GM18499 (cell line): Measurements from ENCODE around the gene LRCH1.
"Not testable (repeated sequence)": the region's sequence is repeated elsewhere in the genome, so short reads cannot be mapped to it uniquely, and the experiment has no call there.

ENCODE experiments used
- ATAC-seq: cut with Tn5 transposase; IDR thresholded peaks from one replicate; pipeline ENCODE4 v1.9.1; 2021; ENCODE audit warnings: moderate number of reproducible peaks; ENCODE audit not compliant: insufficient read depth, unreplicated experiment

LRCH1 gene

DNA sequence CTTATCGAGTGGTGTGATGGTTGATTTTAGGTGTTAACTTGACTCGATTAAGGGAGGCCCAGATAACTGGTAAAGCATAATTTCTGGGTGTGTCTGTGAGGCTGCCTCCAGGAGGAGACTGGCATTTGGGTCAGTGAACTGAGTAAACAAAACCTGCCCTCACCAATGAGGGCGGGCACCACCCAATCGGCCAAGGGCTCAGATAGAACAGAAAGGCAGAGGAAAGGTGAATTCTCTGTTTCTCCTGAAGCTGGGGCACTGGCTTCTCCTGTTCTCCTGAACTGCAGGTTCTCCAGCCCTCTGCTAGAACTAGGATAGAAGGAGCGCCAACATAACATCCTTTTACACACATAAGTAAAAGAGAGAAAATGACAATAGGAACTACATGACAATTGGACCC is 208.9 kb downstream of the LRCH1 start:
- no peak for ATAC-seq

DNA sequence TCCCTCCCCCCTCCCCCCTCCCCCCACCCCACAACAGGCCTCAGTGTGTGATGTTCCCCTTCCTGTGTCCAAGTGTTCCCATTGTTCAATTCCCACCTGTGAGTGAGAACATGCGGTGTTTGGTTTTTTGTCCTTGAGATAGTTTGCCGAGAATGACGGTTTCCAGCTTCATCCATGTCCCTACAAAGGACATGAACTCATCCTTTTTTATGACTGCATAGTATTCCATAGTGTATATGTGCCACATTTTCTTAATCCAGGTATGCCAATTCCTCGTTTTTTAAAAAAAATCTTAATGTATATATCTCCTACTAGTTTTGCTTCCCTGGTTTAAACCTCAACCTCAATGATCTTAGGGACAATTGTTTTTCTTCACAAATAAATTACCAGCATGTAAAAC is 217.0 kb downstream of the LRCH1 start:
- ATAC-seq = not testable (repeated sequence)

DNA sequence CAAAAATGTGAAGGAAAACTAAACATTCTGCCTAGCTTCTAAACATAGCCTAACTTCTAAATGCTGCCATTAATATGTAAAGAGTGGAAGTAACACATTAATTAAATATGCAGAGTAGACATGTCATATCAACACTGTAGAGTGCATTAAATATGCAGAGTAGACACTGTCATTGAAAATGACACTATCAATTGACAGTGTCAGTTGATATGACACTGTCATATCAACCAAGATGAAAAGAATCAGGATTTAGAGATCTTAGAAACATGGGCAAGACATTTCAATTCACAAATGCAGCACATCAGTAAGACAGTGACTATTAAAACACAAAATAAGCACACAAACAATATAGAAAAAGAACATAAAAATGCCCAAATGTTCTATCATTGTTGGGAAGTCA is 218.7 kb downstream of the LRCH1 start:
- no peak for ATAC-seq

DNA sequence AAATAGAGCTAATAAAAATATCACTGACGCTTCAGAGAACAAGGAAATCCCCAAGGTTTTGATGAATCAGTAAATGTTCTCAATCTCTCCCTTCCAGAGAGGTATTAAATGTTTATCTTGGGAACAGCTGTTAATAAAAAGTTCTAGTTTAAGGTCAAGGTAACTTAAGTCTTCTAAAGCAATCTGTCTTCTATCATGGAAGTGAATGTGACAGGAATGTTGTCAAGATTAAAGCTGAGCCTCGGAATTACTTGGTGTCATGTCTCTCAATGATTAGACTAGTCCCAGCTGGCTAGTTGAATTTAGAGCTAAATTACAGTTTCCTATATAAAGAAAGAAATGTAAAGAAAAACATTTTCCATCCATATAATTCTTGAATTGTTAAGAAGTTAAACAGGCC is 220.6 kb downstream of the LRCH1 start:
- ATAC-seq = no peak

DNA sequence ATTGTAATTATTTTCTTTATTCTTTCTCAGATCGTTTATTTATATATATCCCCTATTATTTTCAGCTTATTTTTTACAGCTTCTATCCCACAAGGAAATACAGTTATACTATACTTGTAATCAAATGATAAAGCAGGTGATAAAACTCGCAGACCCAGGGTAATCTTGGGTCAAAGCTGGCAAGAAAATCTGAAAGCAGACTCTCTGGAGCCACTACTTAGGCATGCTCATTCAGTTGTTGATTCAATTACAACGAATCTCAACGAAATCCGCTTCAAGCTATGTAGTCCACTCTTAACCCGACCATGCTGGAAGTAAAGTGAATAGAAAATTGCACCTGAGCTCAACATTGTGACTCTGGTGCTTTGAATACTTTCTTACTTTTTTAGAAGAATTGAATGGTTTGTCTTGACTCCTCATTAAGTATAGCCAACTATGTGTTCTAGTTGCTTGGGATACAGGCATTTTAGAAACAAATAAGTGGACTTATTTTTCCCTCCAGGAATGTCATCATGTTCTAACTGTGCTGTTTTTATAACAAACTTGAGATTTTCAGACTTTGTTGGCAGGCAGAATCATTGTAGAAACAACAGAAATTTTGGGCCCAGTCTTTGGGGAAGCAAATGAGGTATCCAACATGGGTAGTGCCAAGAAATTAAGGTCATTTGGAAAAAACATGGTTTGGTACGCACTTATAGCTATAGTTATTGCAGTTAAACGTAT is 222.6 kb downstream of the LRCH1 start:
- ATAC-seq = no peak

DNA sequence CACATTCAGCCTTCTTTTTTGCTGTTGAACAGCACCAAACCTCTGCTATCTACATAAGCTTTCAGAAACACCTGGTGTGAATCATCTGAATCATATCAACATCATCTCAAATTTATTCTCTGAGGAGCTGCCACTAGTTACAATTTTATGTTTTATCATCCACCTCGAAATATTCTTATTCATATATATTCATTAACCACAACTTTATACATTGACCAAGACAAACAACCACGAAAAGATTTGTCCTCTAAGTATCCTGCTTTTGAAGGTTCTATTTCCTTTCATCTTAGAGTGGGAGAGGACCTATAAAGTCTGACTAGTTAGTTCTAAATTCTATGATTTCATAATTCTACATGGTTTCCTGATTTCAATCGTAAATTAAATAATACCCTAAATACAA is 225.1 kb downstream of the LRCH1 start:
- no peak for ATAC-seq

DNA sequence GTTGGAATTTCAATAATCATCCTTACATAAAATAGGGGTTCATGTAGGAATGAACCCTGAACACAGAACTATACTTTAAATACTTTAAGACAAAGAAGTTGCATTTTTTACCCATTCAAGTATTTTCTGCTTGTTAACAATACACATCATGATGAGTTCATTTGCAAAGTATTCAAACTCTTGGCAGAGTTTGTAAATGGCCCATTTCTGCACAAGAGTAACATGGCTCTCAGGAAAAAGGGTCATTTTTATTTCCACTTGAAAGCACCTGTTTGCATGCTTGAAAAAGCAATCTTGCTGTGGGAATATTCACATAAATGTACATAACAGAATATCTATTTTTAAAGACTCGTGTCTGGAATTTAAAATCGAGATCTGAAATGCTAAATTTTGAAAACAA is 225.9 kb downstream of the LRCH1 start:
- no peak for ATAC-seq

DNA sequence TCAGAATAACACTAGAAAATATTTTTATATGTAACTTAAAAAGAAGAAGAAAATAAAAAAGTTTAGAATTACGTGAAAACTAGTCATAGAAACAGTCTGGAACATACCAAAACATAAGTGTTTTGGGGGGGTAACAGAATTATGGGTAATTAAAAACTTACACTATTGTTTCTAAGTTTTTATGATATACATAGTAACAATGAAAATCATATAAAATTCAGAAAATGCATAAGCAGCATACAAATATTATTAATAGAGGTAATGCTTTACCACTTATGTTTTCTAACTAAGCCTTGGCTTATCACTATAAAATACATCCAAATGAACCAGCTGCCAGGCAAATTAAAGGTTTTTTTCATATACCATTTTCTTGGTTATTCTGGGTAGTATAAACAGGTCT is 229.1 kb downstream of the LRCH1 start:
- no peak for ATAC-seq

DNA sequence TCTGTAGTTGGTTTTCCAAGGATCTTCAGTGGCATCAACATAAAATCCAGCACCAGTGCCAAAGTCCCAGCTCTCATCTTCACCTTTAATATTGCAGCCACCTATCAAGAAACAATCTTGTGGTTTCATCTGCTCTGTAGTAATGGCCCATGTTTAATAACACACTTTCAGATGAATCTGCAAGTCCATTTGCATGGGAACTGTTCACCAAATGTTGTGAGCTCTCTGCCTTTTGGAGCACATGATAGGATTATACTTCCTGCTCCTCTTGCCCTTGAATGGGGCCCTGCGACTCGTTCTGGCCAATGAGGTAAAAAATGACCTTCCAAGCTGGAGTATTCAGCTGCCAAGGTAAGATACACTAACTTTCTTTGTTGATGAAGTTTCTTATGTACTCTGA is 229.7 kb downstream of the LRCH1 start:
- ATAC-seq = no peak

DNA sequence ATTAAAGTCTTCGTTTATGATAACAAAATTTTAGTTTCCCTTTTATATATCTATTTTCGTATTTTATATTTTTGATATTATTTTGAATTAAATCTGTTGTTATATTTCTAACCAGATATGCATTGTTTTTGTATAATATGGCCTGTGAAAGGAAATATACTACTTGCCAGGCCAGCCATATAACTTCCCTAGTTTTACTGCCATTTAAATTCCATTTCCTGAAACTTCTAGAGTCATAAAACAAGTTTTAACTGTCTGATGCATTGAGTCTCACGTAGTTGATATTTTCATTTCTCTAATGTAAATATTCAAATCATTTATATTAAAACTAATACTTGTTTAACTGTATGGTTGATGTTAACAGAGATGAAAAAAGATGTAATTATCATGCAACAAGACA is 230.5 kb downstream of the LRCH1 start:
- ATAC-seq = no peak

DNA sequence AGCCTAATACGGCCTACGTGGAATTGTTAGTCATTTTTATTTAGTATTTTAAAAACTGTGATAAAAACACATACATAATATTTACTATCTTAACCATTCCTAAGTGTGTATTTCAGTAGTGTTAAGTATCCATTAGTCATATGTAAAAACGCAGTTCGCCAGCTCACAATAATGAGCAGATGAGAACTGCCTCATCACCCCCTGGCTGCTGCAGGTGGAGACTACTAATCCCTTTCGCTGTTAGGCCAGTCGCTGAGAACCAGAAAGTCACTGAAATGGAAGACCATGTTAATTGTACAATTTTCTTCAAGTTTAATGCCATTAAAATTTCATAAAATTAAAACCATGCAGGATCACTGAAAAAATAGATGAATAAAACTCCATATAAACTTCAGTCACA is 242.4 kb downstream of the LRCH1 start:
- no peak for ATAC-seq

DNA sequence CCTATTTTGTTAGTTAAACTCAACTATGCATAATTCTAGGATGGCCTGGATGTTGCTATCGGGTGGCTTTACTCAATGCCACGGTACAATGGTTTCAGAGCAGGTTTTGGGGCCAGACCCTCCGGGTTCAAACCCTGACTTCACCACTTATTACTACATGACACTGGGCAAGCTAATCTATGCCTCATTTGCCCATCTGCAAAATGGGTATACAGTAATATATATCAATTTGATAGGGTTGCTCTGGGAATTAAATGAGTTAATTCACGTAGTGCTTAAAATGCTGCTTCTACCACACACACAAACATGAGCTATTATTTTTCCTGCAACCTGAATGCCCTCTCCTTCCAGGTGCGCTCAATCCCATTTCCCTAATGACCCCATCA is 243.2 kb downstream of the LRCH1 start:
- no peak for ATAC-seq

DNA sequence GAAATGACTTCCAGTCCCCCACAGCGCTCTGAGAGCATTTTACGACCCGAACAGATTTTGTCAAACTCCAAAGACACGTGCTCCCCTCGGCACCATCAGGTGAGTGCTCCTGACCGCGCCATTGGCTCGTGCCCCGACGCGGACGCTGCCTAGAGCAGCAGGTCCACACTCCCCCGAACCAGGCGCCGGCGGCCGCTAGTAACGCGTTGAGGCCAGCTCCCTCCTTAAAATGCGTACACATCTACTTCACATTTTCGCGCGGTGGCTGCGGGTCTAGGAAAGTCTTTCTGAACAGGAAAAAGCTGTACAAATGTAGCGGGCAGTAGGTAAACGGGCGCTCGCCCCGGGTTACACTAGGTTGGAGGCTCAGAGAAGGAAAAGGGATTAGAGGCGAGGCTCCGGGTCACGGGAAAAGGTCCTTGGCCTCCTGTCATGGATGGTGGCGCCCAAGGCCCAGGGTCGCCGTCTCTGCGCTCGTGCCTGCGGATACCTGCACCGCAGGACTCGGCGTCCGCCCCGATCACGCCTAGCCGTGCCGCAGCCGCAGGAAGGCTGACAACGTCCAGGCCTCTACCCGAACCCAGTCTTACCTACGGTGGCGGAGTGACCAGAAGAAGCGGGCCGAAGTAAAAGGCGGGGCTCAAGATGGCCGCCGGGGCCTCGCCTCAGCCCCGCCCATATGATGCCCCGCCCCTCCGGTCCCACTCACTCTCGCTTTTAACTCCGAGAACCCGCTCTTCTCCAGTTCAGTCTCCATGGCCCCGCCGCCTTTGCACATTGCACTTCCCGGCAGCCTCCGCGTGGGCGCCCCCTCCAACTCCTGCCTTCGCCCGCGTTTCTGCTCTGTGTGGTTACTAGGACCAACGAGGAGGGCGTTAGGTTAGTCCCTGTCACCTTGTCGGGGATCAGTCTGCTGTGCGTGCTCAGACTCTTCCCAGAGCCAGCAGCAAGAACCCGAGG is 243.8 kb downstream of the LRCH1 start, which contains the start of gene ESD:
Gene ESD (minus strand): TSS at position 647 of the 960 bp plus-strand sequence. CDS start 5,748 bp downstream, outside the sequence.
- ATAC-seq = peak; percentile 65

DNA sequence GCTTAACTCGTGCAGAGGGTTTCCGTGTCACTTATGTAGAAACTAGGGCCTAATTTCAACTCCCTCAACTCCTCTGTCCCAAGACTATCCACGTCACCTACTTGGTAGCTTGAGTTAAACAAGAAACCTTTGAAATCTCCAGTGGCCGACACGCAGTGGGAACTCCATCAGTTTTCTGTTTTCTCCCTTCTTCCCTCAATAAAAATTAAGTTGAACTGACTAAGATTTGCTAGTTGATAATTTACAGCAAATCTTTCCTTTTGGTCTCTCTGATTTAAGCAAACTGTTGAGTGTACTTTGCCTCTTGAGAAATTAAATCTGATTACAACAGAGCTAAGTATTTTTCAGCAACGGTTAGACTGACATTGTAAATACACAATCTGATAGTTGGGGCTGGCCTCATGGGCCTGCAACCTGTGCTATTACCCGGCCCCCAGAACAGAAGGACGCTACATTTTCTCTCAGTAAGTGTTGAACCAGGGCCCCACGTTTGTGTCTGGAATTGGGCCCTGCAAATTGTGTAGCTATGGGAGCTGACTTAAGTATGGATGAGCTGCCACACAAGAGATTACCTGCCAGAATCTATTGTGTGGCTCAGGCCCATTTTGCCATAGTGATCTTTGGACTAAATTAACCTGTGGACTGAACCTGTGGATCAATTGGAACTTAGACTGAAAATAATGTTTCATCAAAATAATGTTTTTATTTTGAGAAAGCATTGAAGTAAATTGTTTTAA is 244.7 kb downstream of the LRCH1 start:
- ATAC-seq = no peak

DNA sequence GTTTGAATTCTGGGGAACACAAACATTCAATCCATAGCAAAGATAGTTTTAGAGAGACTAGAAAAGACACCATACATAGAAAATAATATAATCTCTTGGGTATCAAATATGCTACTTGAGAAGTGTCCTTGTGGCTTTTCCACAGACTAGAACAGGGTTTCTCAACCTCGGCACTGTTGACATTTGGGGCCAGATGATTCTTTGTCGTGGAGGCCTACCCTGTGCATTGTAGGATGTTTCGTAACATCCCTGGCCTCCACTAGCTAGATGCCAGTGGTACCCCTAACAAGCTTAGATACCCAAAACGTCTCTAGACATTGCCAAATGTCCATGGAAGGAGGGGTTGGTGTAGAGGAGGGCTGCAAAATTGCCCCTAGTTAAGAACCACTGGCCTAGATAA is 246.2 kb downstream of the LRCH1 start:
- ATAC-seq = no peak

DNA sequence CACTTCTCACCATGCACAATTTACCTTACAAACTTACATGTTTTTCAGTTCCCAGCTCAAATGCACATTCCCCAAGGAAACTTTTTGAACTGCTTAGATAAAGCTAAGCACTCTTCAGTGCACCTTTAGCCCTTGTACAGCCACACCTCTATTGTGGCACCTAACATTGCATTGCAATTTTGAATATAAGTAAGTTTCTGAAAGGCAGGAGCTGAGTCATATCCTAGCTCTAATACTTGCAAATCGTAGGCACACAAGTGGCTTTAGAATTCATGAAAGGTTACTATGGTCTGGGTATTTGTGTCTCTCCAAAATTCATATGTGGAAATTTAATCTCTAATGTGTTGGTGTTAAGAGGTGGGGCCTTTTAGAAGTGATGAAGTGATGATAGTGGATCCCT is 248.9 kb downstream of the LRCH1 start:
- no peak for ATAC-seq
